Mucosa of descending colon (tissue), 3 donors: Measurements from ENCODE around the gene SHLD1. TPM values are rescaled to one million over a fixed set of nuclear protein-coding genes. Genes with fewer than 3 reads are reported as not detected.
"Not testable (repeated sequence)": the region's sequence is repeated elsewhere in the genome, so short reads cannot be mapped to it uniquely, and the experiment has no call there.

Source experiments
- ATAC-seq: fragments of 200-7000 bp; cut with Tn5 transposase; one replicate; pipeline ENCODE4 v1.9.1; 2020; ENCODE audit warnings: mild to moderate bottlenecking, moderate library complexity
- DNase-seq, 3 donors: peaks; one replicate each; pipeline ENCODE4 v3.0.0-alpha.2; 2020
- H3K36me3 ChIP-seq: fragments of 200-600 bp; one replicate; pipeline ENCODE4 v1.8.0; 2021; ENCODE audit warnings: low read depth, mild to moderate bottlenecking
- H3K4me1 ChIP-seq: fragments of 200-600 bp; one replicate; pipeline ENCODE4 v1.8.0; 2021; ENCODE audit warnings: low read depth, mild to moderate bottlenecking
- H3K4me3 ChIP-seq: fragments of 200-600 bp; one replicate; pipeline ENCODE4 v1.8.0; 2021; ENCODE audit warnings: mild to moderate bottlenecking
- H3K9me3 ChIP-seq: fragments of 200-600 bp; one replicate; pipeline ENCODE4 v1.8.0; 2021; ENCODE audit warnings: mild to moderate bottlenecking
- CTCF ChIP-seq: fragments of 200-600 bp; IDR thresholded peaks from one replicate; pipeline ENCODE4 v1.8.0; 2022; ENCODE audit warnings: antibody characterized with exemption, mild to moderate bottlenecking
- intact Hi-C, 2 donors: fragments of 100-400 bp; cut with DNase I in 1 of 2; cut with micrococcal nuclease in 1 of 2; formaldehyde crosslinking; loops; one replicate each; pipeline versions ENCODE4 v1.11.0 to v1.11.1; 2022; cut with DNase I, micrococcal nuclease
- long read RNA-seq, 2 donors: library from polyadenylated mRNA; unstranded; transcript quantifications; one replicate each; pipeline ENCODE4 v2.0.0, GENCODE V29; 2019 to 2021
- total RNA-seq, 3 donors: library from RNA; stranded (reverse); fragmentation: NEBNext Ultra II Directional in 2 of 3; extraction: Animal tissue kit (Norgen Biotek cat#: 25700) in 2 of 3; gene quantifications; one replicate each; pipeline versions ENCODE4 v1.2.1 to v1.2.4, GENCODE V29; 2021 to 2023
- donor health status: DM: no; HTN: no; CAD: no; lungs with moderate emphysema.
- donor health status: DM: no; HTN: no; CAD: no.
- donor health status: DM: no; HTN: yes; CAD: no.

SHLD1 gene
- 1 to 10 TPM; 7.5 to 8.3 (median 8.0) TPM for total RNA-seq
- long read RNA-seq, donor 1, partial matches to known transcripts, result 0 of 5 reads
- long read RNA-seq, donor 1, other reads (novel, unspliced or antisense), result 2 of 5 reads
- long read RNA-seq, donor 2, partial matches to known transcripts, result 0 of 6 reads
- long read RNA-seq, donor 2, other reads (novel, unspliced or antisense), result 1 of 6 reads

- H3K4me1 ChIP-seq, result peaks cover 9% of the 10 kb centered on the region
- no peak for TF ChIP-seq CTCF
- no peaks in the 10 kb centered on the region for H3K9me3 ChIP-seq
- peak within 1 kb of the TSS; percentile 23 for H3K4me3 ChIP-seq
- no peaks in the 10 kb centered on the region for H3K36me3 ChIP-seq
- ATAC-seq (peak; percentile 93), DNase-seq (peak; percentile 84 to 88 (median 87))
- intact Hi-C loops, result no loop called here
Measured at GRCh38 chr20:5749952-5750779, at the start of gene SHLD1. Gene SHLD1 (plus strand): TSS chr20:5750401. CDS start chr20:5772866, 22,465 bp downstream.

- intact Hi-C loops, H3K4me1 ChIP-seq, DNase-seq, H3K9me3 ChIP-seq, ATAC-seq, H3K4me3 ChIP-seq, H3K36me3 ChIP-seq: not testable (repeated sequence)
Measured at GRCh38 chr20:5702339-5702738, 47.9 kb upstream of the SHLD1 start.

- no peak for ATAC-seq
- H3K4me1 ChIP-seq, result no peaks in the 10 kb centered on the region
- DNase-seq, result no peak
- no peaks in the 10 kb centered on the region for H3K36me3 ChIP-seq
- no peak overlapping the region for H3K4me3 ChIP-seq
- intact Hi-C loops, result no loop called here
- H3K9me3 ChIP-seq, result no peaks in the 10 kb centered on the region
- no peak for TF ChIP-seq CTCF
Measured at GRCh38 chr20:5703681-5704101, 46.5 kb upstream of the SHLD1 start.

GRCh38 chr20:5705827-5706226 lies 44.4 kb upstream of the SHLD1 start:
- DNase-seq (no peak), ATAC-seq (no peak)
- TF ChIP-seq CTCF, result no peak
- Histone ChIP-seq H3K4me1 (no peaks in the 10 kb centered on the region), H3K36me3 (no peaks in the 10 kb centered on the region), H3K9me3 (no peaks in the 10 kb centered on the region), H3K4me3 (no peak overlapping the region)
- intact Hi-C loops, result no loop called here

- Histone ChIP-seq H3K36me3 (no peaks in the 10 kb centered on the region), H3K4me3 (no peak overlapping the region), H3K9me3 (no peaks in the 10 kb centered on the region), H3K4me1 (no peaks in the 10 kb centered on the region)
- intact Hi-C loops, result no loop called here
- no peak for ATAC-seq
- DNase-seq, result no peak
- TF ChIP-seq CTCF, result no peak
Measured at GRCh38 chr20:5706797-5707196, 43.4 kb upstream of the SHLD1 start.

GRCh38 chr20:5710551-5710950 lies 39.6 kb upstream of the SHLD1 start:
- TF ChIP-seq CTCF, result no peak
- H3K9me3 ChIP-seq, result peaks cover 6% of the 10 kb centered on the region
- H3K36me3 ChIP-seq, result no peaks in the 10 kb centered on the region
- no peaks in the 10 kb centered on the region for H3K4me1 ChIP-seq
- DNase-seq (no peak), ATAC-seq (no peak)
- intact Hi-C loops, result no loop called here
- no peak overlapping the region for H3K4me3 ChIP-seq
